NOMO-1 treated with DMSO at 0.1 percent for 48 hours (cell line): ENCODE results near the gene DENND2A.
"Not testable (repeated sequence)": the region's sequence is repeated elsewhere in the genome, so short reads cannot be mapped to it uniquely, and the experiment has no call there.

Experiments
- DNase-seq: peaks from one replicate; lab custom pipeline; 2025; ENCODE audit not compliant: unreplicated experiment; lab: John Stamatoyannopoulos, UW

DENND2A gene

GRCh38 chr7:140552240-140552679, 88.4 kb downstream of the DENND2A start:
- DNase-seq: no peak

- DNase-seq: no peak
These were observed 89.0 kb downstream of the DENND2A start for GRCh38 chr7:140551355-140552239.

GRCh38 chr7:140546947-140547346, 93.7 kb downstream of the DENND2A start:
- no peak for DNase-seq

GRCh38 chr7:140544388-140544826, 96.2 kb downstream of the DENND2A start:
- no peak for DNase-seq

- DNase-seq: no peak
These were observed 98.4 kb downstream of the DENND2A start for GRCh38 chr7:140542228-140542603.

GRCh38 chr7:140541513-140542227, 98.9 kb downstream of the DENND2A start:
- DNase-seq: no peak

- no peak for DNase-seq
These were observed 99.5 kb downstream of the DENND2A start for GRCh38 chr7:140541176-140541512.

GRCh38 chr7:140540136-140540777, 100.4 kb downstream of the DENND2A start:
- DNase-seq: no peak

GRCh38 chr7:140539461-140539860, 101.2 kb downstream of the DENND2A start:
- DNase-seq: no peak

- no peak for DNase-seq
These were observed 102.7 kb downstream of the DENND2A start for GRCh38 chr7:140537750-140538482.

- no peak for DNase-seq
These were observed 105.9 kb downstream of the DENND2A start for GRCh38 chr7:140534743-140535142.

GRCh38 chr7:140533394-140533872, 107.2 kb downstream of the DENND2A start:
- no peak for DNase-seq

GRCh38 chr7:140529428-140529827, 111.2 kb downstream of the DENND2A start:
- DNase-seq: not testable (repeated sequence)

- no peak for DNase-seq
These were observed 113.6 kb downstream of the DENND2A start for GRCh38 chr7:140526787-140527664.

GRCh38 chr7:140526214-140526613, 114.4 kb downstream of the DENND2A start:
- no peak for DNase-seq

GRCh38 chr7:140525743-140526142, 114.9 kb downstream of the DENND2A start:
- no peak for DNase-seq

- no peak for DNase-seq
These were observed 119.2 kb downstream of the DENND2A start for GRCh38 chr7:140521421-140521820.

- DNase-seq: no peak
These were observed 121.6 kb downstream of the DENND2A start for GRCh38 chr7:140519007-140519399.

- DNase-seq: no peak
These were observed 122.1 kb downstream of the DENND2A start for GRCh38 chr7:140518370-140519006.
